ENCODE data around the gene GOLGA7B. TPM values are rescaled to one million over a fixed set of nuclear protein-coding genes. Genes with fewer than 3 reads are reported as not detected.
"Not testable (repeated sequence)": the region's sequence is repeated elsewhere in the genome, so short reads cannot be mapped to it uniquely, and the experiment has no call there.

GOLGA7B gene
- total RNA-seq, 1 donor from 2014 or later: 4.6 TPM

- DNase-seq (ENCODE audit: low spot score): no peak
- intact Hi-C loops (cut with DNase I): no loop called here
Observed at GRCh38 chr10:97827702-97828291, 21.8 kb upstream of the GOLGA7B start.

GRCh38 chr10:97828721-97829120 lies 20.9 kb upstream of the GOLGA7B start:
- ATAC-seq (no peak), DNase-seq (ENCODE audit: low spot score) (no peak)
- intact Hi-C loops (cut with DNase I): no loop called here

More at GRCh38 chr10:97827702-97828291, 21.8 kb upstream of the GOLGA7B start:
- ATAC-seq: peak; percentile 13

GRCh38 chr10:97830064-97830463 lies 19.6 kb upstream of the GOLGA7B start:
- no peak for DNase-seq (ENCODE audit: low spot score)
- ATAC-seq: no peak
- intact Hi-C loops (cut with DNase I): no loop called here

GRCh38 chr10:97831259-97831658 lies 18.4 kb upstream of the GOLGA7B start:
- ATAC-seq: no peak
- no peak for DNase-seq (ENCODE audit: low spot score)
- intact Hi-C loops (cut with DNase I): no loop called here

GRCh38 chr10:97836446-97836845 lies 13.2 kb upstream of the GOLGA7B start:
- ATAC-seq: no peak
- intact Hi-C loops (cut with DNase I): no loop called here
- DNase-seq (ENCODE audit: low spot score): no peak

GRCh38 chr10:97838091-97838490 lies 11.6 kb upstream of the GOLGA7B start:
- no peak for DNase-seq (ENCODE audit: low spot score)

GRCh38 chr10:97841166-97841565 lies 8.5 kb upstream of the GOLGA7B start:
- DNase-seq (ENCODE audit: low spot score); intact Hi-C loops (cut with DNase I); ATAC-seq: not testable (repeated sequence)

More at GRCh38 chr10:97838091-97838490, 11.6 kb upstream of the GOLGA7B start:
- ATAC-seq: no peak
- intact Hi-C loops (cut with DNase I): no loop called here

- intact Hi-C loops (cut with DNase I); ATAC-seq; DNase-seq (ENCODE audit: low spot score): not testable (repeated sequence)
Observed at GRCh38 chr10:97842114-97842513, 7.5 kb upstream of the GOLGA7B start.

- DNase-seq (ENCODE audit: low spot score) (no peak), ATAC-seq (no peak)
- intact Hi-C loops (cut with DNase I): no loop called here
Observed at GRCh38 chr10:97842656-97843280, 6.9 kb upstream of the GOLGA7B start.

GRCh38 chr10:97843281-97843671 lies 6.4 kb upstream of the GOLGA7B start:
- no peak for DNase-seq (ENCODE audit: low spot score)
- ATAC-seq: no peak
- intact Hi-C loops (cut with DNase I): no loop called here

- not testable (repeated sequence) for ATAC-seq; DNase-seq (ENCODE audit: low spot score)
Observed at GRCh38 chr10:97843972-97844371, 5.7 kb upstream of the GOLGA7B start.

GRCh38 chr10:97844678-97845077 lies 5.0 kb upstream of the GOLGA7B start:
- intact Hi-C loops (cut with DNase I): no loop called here
- DNase-seq (ENCODE audit: low spot score) (no peak), ATAC-seq (no peak)

More at GRCh38 chr10:97843972-97844371, 5.7 kb upstream of the GOLGA7B start:
- intact Hi-C loops (cut with DNase I): not testable (repeated sequence)

GRCh38 chr10:97849103-97849686 lies 448 bp upstream of the GOLGA7B start:
- no peak for ATAC-seq
- no peak for DNase-seq (ENCODE audit: low spot score)
- intact Hi-C loops (cut with DNase I): no loop called here

GRCh38 chr10:97850446-97850845 lies 803 bp downstream of the GOLGA7B start:
- ATAC-seq: peak; percentile 20
- intact Hi-C loops (cut with DNase I): no loop called here
- no peak for DNase-seq (ENCODE audit: low spot score)

GRCh38 chr10:97851341-97852001 lies 1.8 kb downstream of the GOLGA7B start:
- no peak for DNase-seq (ENCODE audit: low spot score)
- ATAC-seq: no peak
- intact Hi-C loops (cut with DNase I): no loop called here

GRCh38 chr10:97852277-97852676 lies 2.6 kb downstream of the GOLGA7B start:
- no peak for ATAC-seq
- intact Hi-C loops (cut with DNase I): no loop called here

GRCh38 chr10:97852840-97853405 lies 3.3 kb downstream of the GOLGA7B start:
- intact Hi-C loops (cut with DNase I): no loop called here
- DNase-seq (ENCODE audit: low spot score): no peak
- no peak for ATAC-seq

More at GRCh38 chr10:97852277-97852676, 2.6 kb downstream of the GOLGA7B start:
- DNase-seq (ENCODE audit: low spot score): no peak

- intact Hi-C loops (cut with DNase I): no loop called here
- ATAC-seq: no peak
- DNase-seq (ENCODE audit: low spot score): no peak
Observed at GRCh38 chr10:97854743-97855142, 5.1 kb downstream of the GOLGA7B start.

GRCh38 chr10:97858001-97858439 lies 8.4 kb downstream of the GOLGA7B start:
- DNase-seq (ENCODE audit: low spot score): no peak
- intact Hi-C loops (cut with DNase I): no loop called here
- ATAC-seq: no peak
